ENCODE measurements around the gene STK38L. TPM values are rescaled to one million over a fixed set of nuclear protein-coding genes. Genes with fewer than 3 reads are reported as not detected.

The STK38L gene
- total and polyA plus RNA-seq, 7 donors: 16.8 to 86.2 (median 67.3) TPM

DNA sequence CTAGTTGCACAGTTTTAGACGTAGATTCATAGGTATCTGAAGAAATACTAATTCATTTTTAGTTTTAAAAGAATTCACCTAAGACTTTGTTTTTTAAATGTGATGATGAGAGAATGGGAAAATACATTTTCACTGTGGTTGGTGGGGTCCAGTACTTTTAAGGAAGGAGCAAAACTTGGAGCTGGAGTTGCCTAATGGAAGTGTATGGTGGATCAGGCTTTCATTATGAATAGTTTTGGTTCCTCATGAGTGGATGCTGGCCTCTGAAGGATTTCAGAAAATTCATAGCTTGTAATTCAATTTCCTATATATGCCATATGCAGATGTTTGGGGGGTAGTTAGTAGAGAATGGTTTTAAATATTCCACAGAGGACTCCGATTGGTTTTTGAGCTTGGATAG lies 27.1 kb downstream of the STK38L start:
- H3K27me3 ChIP-seq: no peaks in the 10 kb centered on the region
- peak overlapping the region in 3 of 4 donors; percentile 67 to 76 (median 68) for H3K27ac ChIP-seq
- 95 to 97% methylated on average over 2 of the region's 2 CpGs for WGBS, 2 donors
- peaks cover 0 to 61% (median 52%) of the 10 kb centered on the region in 4 donors for H3K4me1 ChIP-seq
- no peak overlapping the region for H3K4me3 ChIP-seq
- TF ChIP-seq EP300 (IDR thresholded peaks at IDR 0.05) (no peak), POLR2A (IDR thresholded peaks at IDR 0.05) (no peak), POLR2AphosphoS5 (IDR thresholded peaks at IDR 0.05) (no peak)
- no peaks in the 10 kb centered on the region for H3K9me3 ChIP-seq
- intact Hi-C loops (cut with DNase I): no loop called here
- no peak for DNase-seq
- H3K36me3 ChIP-seq: no peaks in the 10 kb centered on the region

DNA sequence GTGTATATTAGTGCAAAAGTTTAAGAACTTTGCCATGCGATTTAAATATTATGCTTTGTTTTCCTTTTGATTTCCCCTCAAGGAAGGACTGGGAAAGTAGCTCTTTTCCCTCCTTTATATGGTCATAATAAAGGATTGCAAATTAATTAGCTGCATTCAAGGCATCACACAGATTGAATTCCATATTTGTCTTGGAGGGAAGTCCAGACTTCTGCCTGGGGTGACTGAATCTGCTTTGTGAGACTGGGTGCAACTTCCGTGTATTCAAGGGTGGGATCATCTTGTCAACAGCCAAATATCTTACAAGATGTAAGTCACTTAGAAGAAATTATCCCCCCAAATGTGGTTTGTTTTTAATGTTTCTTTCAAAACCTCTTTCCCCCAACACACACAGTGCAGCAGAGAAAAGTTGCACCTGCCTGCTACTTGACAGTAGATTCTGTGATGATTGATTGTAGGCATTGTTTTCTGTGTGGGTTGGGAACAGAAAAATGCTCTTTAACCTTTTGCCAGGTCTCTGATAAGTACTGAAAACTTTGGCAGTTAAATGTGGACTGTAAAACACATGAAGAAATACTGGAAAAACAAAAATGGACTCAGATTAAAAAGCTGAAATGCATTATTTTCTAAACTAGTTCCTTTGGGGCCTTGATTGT lies 28.4 kb downstream of the STK38L start:
- no peaks in the 10 kb centered on the region for H3K9me3 ChIP-seq
- no peak for DNase-seq
- WGBS, 2 donors: 13 to 36% methylated on average over 2 of the region's 2 CpGs
- peaks cover 0 to 74% (median 62%) of the 10 kb centered on the region in 4 donors for H3K4me1 ChIP-seq
- H3K4me3 ChIP-seq: no peak overlapping the region
- TF ChIP-seq POLR2A (IDR thresholded peaks at IDR 0.05) (no peak), POLR2AphosphoS5 (IDR thresholded peaks at IDR 0.05) (no peak), EP300 (IDR thresholded peaks at IDR 0.05) (no peak)
- TF ChIP-seq, protein P1, sequence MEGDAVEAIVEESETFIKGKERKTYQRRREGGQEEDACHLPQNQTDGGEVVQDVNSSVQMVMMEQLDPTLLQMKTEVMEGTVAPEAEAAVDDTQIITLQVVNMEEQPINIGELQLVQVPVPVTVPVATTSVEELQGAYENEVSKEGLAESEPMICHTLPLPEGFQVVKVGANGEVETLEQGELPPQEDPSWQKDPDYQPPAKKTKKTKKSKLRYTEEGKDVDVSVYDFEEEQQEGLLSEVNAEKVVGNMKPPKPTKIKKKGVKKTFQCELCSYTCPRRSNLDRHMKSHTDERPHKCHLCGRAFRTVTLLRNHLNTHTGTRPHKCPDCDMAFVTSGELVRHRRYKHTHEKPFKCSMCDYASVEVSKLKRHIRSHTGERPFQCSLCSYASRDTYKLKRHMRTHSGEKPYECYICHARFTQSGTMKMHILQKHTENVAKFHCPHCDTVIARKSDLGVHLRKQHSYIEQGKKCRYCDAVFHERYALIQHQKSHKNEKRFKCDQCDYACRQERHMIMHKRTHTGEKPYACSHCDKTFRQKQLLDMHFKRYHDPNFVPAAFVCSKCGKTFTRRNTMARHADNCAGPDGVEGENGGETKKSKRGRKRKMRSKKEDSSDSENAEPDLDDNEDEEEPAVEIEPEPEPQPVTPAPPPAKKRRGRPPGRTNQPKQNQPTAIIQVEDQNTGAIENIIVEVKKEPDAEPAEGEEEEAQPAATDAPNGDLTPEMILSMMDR (IDR thresholded peaks at IDR 0.05): no peak
- H3K27me3 ChIP-seq: no peaks in the 10 kb centered on the region
- intact Hi-C loops (cut with DNase I): no loop called here
- H3K27ac ChIP-seq: peak overlapping the region; percentile 47 to 76 (median 68)
- no peaks in the 10 kb centered on the region for H3K36me3 ChIP-seq

DNA sequence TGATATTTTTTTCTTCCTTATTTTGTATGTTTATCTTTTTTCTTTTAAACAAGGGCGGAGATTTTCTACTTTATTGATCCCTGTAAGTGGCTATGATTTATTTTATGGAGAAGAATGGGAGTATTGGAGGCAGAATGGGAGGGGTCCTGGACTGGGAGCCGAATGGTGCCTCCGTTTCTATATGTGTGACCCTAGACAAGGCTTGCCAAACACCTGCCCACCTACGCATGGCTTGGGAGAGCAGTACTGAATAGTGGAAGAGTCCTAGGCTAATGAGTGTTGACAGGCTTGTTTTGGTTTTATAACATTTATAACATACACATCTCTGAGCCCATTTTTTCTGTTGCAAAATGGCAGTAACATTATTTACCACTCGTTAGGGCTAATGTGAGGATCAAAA lies 29.0 kb downstream of the STK38L start:
- Histone ChIP-seq H3K27me3 (no peaks in the 10 kb centered on the region), H3K36me3 (no peaks in the 10 kb centered on the region), H3K4me3 (no peak overlapping the region), H3K4me1 (peaks cover 0 to 80% (median 68%) of the 10 kb centered on the region in 4 donors), H3K9me3 (no peaks in the 10 kb centered on the region), H3K27ac (peak overlapping the region; percentile 47 to 76 (median 68))
- intact Hi-C loops (cut with DNase I): no loop called here
- TF ChIP-seq, protein P1 (IDR thresholded peaks at IDR 0.05): no peak
- no peak for TF ChIP-seq EP300 (IDR thresholded peaks at IDR 0.05)
- TF ChIP-seq POLR2A (IDR thresholded peaks at IDR 0.05): no peak
- no peak for TF ChIP-seq POLR2AphosphoS5 (IDR thresholded peaks at IDR 0.05)
- WGBS, 2 donors: 18 to 70% methylated on average over 5 of the region's 5 CpGs
- DNase-seq: no peak

DNA sequence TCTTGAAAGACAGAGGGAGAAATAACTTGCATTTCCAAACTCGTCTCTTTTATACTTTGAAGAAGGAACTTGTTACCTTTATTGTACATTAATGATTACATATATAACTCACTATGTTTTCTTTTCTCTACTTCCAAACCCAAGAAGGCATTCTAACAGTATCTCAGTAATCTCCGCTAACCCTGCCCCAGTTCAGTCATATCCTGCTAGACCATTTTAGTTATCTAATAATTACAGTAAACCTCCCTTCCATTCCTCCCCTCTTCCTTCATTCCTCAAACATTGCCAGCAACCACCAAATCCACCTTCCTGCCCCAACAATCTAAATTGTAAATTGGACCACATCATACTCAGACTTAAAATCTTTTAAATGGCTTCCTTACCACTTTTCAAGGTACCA lies 30.6 kb downstream of the STK38L start:
- H3K36me3 ChIP-seq: no peaks in the 10 kb centered on the region
- no peaks in the 10 kb centered on the region for H3K9me3 ChIP-seq
- DNase-seq: no peak
- peak overlapping the region in 2 of 4 donors; percentile 67 to 76 for H3K27ac ChIP-seq
- no peak overlapping the region for H3K4me3 ChIP-seq
- H3K4me1 ChIP-seq: peaks cover 0 to 96% (median 83%) of the 10 kb centered on the region in 4 donors
- intact Hi-C loops (cut with DNase I): no loop called here
- TF ChIP-seq, protein P1 (IDR thresholded peaks at IDR 0.05): no peak
- TF ChIP-seq POLR2AphosphoS5 (IDR thresholded peaks at IDR 0.05) (no peak), EP300 (IDR thresholded peaks at IDR 0.05) (no peak), POLR2A (IDR thresholded peaks at IDR 0.05) (no peak)
- H3K27me3 ChIP-seq: no peaks in the 10 kb centered on the region
- 30 to 71% methylated on average over 2 of the region's 2 CpGs for WGBS, 2 donors

DNA sequence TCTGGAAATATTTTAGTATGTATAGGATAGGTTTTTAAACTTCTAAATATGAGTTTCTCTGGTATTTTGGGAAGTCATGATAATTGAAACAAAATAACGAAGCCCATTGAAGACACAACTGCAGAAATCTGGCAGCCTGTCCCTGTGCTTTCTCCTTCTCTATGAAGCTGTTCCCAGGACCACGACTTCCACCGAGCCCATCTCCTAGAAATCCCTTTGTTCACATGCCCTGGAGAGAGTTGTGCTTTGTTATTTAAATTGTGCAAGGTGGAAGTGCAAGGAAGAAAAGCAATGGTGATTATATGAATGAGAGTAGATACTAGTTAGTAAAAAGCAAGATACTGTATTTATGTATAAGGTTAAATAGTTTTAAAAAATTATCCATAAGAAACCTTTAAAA lies 32.2 kb downstream of the STK38L start:
- TF ChIP-seq EP300 (IDR thresholded peaks at IDR 0.05): no peak
- no peak for TF ChIP-seq POLR2AphosphoS5 (IDR thresholded peaks at IDR 0.05)
- no peak for TF ChIP-seq POLR2A (IDR thresholded peaks at IDR 0.05)
- TF ChIP-seq, protein P1 (IDR thresholded peaks at IDR 0.05): no peak
- Histone ChIP-seq H3K36me3 (no peaks in the 10 kb centered on the region), H3K27me3 (no peaks in the 10 kb centered on the region), H3K4me3 (no peak overlapping the region), H3K27ac (peak overlapping the region; percentile 12 to 76 (median 42)), H3K9me3 (no peaks in the 10 kb centered on the region), H3K4me1 (peaks cover 0 to 96% (median 88%) of the 10 kb centered on the region in 4 donors)
- intact Hi-C loops (cut with DNase I): no loop called here
- WGBS, 2 donors: 90 to 96% methylated on average over 3 of the region's 3 CpGs
- no peak for DNase-seq
